HG02970 (cell line): ENCODE measurements around the gene HERPUD1.

ENCODE experiments used
- ATAC-seq: cut with Tn5 transposase; IDR thresholded peaks from one replicate; pipeline ENCODE4 v1.9.1; 2021; ENCODE audit warnings: mild to moderate bottlenecking, moderate library complexity, moderate number of reproducible peaks; ENCODE audit not compliant: unreplicated experiment, low FRiP score

Gene HERPUD1

DNA sequence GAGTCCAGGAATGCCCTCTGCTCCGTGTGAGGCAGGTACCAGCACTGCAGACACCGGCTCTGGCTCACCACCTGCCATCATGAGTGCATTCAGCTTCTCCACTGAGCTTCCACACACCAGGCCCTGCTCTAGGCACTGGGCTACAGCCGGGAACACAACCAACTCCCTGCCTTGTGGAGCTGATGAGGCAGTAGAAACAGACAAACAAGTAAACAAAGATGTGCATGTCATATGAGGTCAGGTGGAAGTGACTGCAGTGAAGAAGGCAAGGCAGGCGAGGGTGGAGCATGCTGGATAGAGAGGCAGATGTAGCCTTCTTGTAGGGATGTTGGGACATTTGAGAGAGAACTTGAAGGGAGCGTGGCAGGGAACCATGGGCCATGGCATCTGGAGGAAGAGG lies 62.4 kb downstream of the HERPUD1 start:
- no peak for ATAC-seq
